Trophoblast cell (in vitro differentiated cells and primary cell): ENCODE measurements around the gene DENND1A.

ENCODE experiments used
- DNase-seq, 2 donors: peaks; one replicate each; pipeline ENCODE4 v3.0.0-alpha.2; 2016
- H2AFZ ChIP-seq: 2 replicates; pipeline ENCODE4 v1.6.1; 2013; ENCODE audit warnings: low read length, moderate library complexity, mild to moderate bottlenecking; ENCODE audit not compliant: insufficient read depth, poor library complexity
- H2AK5ac ChIP-seq: 2 replicates; pipeline ENCODE4 v1.6.1; 2013; ENCODE audit warnings: mild to moderate bottlenecking, low read length
- H2BK120ac ChIP-seq: 2 replicates; pipeline ENCODE4 v1.6.1; 2013; ENCODE audit warnings: low read length, mild to moderate bottlenecking, moderate library complexity; ENCODE audit not compliant: insufficient read depth, poor library complexity
- H2BK12ac ChIP-seq: 2 replicates; pipeline ENCODE4 v1.6.1; 2013; ENCODE audit warnings: mild to moderate bottlenecking, low read length, moderate library complexity
- H2BK5ac ChIP-seq: 2 replicates; pipeline ENCODE4 v1.6.1; 2013; ENCODE audit warnings: low read length, low read depth, moderate library complexity, mild to moderate bottlenecking; ENCODE audit not compliant: poor library complexity
- H3K14ac ChIP-seq: 2 replicates; pipeline ENCODE4 v1.6.1; 2013; ENCODE audit warnings: mild to moderate bottlenecking, low read length
- H3K18ac ChIP-seq: 2 replicates; pipeline ENCODE4 v1.6.1; 2013; ENCODE audit warnings: mild to moderate bottlenecking, low read length
- H3K23ac ChIP-seq: 2 replicates; pipeline ENCODE4 v1.6.1; 2013; ENCODE audit warnings: low read length
- H3K27ac ChIP-seq: 2 replicates; pipeline ENCODE4 v1.5.1; 2013; ENCODE audit warnings: low read depth, mild to moderate bottlenecking, inconsistent platforms, low read length, moderate library complexity
- H3K27me3 ChIP-seq: 2 replicates; pipeline ENCODE4 v1.6.1; 2013; ENCODE audit warnings: inconsistent platforms, mild to moderate bottlenecking, low read length, moderate library complexity; ENCODE audit not compliant: insufficient read depth
- H3K36me3 ChIP-seq, 2 experiments: 1 replicate in 1 of 2; 2 replicates in 1 of 2; pipeline ENCODE4 v1.6.1; 2013; ENCODE audit warnings: low read length in 2 of 2, mild to moderate bottlenecking in 2 of 2, moderate library complexity in 1 of 2; ENCODE audit not compliant: insufficient read depth in 2 of 2, control insufficient read depth in 1 of 2
- H3K4ac ChIP-seq: 2 replicates; pipeline ENCODE4 v1.6.1; 2013; ENCODE audit warnings: low read depth, mild to moderate bottlenecking, low read length, moderate library complexity
- H3K4me1 ChIP-seq, 2 experiments: 1 replicate in 1 of 2; 2 replicates in 1 of 2; pipeline ENCODE4 v1.6.1; 2013; ENCODE audit warnings: low read length in 2 of 2, mild to moderate bottlenecking in 2 of 2, moderate library complexity in 1 of 2; ENCODE audit not compliant: insufficient read depth in 2 of 2, control insufficient read depth in 1 of 2
- H3K4me2 ChIP-seq: 2 replicates; pipeline ENCODE4 v1.6.1; 2013; ENCODE audit warnings: inconsistent platforms, mild to moderate bottlenecking, low read length, moderate library complexity
- H3K4me3 ChIP-seq: 2 replicates; pipeline ENCODE4 v1.5.1; 2013; ENCODE audit warnings: mild to moderate bottlenecking, low read depth, low read length, inconsistent platforms
- H3K79me1 ChIP-seq: one replicate; pipeline ENCODE4 v1.6.1; 2013; ENCODE audit warnings: low read length
- H3K79me2 ChIP-seq: 2 replicates; pipeline ENCODE4 v1.6.1; 2013; ENCODE audit warnings: low read length, mild to moderate bottlenecking; ENCODE audit not compliant: control insufficient read depth, insufficient read depth, poor library complexity
- H3K9ac ChIP-seq: 2 replicates; pipeline ENCODE4 v1.6.1; 2013; ENCODE audit warnings: mild to moderate bottlenecking, low read length
- H3K9me3 ChIP-seq: 2 replicates; pipeline ENCODE4 v1.6.1; 2013; ENCODE audit warnings: low read depth, mild to moderate bottlenecking, control low read depth, inconsistent platforms, low read length; ENCODE audit not compliant: insufficient read depth
- H4K12ac ChIP-seq: 2 replicates; pipeline ENCODE4 v1.6.1; 2013; ENCODE audit warnings: low read depth, mild to moderate bottlenecking, low read length, moderate library complexity
- H4K8ac ChIP-seq: 2 replicates; pipeline ENCODE4 v1.6.1; 2013; ENCODE audit warnings: low read depth, mild to moderate bottlenecking, low read length, moderate library complexity
- H4K91ac ChIP-seq: one replicate; pipeline ENCODE4 v1.6.1; 2013; ENCODE audit warnings: low read depth, mild to moderate bottlenecking, low read length, moderate library complexity
- WGBS: extraction: QIAGEN DNeasy Blood & Tissue Kit; methylation state at CpG from one replicate; pipeline ENCODE4 v1.1.7; 2013; ENCODE audit warnings: missing lambda C conversion rate; ENCODE audit not compliant: insufficient read length, insufficient coverage; ENCODE audit errors: extremely low coverage; 5-methylcytosine and 5-hydroxymethylcytosine counted together

Gene DENND1A

DNA sequence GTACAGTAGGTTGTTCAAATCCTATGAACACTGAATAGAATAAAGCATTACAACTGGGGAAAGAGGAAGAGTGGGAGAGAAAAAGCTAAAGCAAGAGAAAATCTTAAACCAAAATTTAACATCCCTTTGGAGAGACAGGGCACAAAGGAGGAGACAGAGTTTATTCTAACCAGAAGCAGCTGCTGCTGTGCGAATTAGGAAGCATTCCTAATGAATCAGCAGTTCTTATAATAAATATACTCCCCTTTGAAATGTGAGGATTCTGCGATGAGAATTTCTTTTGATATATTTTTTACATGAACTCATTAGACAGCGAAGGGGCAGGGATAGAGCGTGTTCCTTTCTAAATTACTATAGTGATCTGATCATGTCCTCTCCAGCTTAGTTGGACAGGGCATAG, 233.4 kb downstream of the DENND1A start:
- H2AK5ac ChIP-seq = no peak overlapping the region
- no peak overlapping the region for H3K4me2 ChIP-seq
- H3K9ac ChIP-seq = no peak overlapping the region
- no peaks in the 10 kb centered on the region for H3K79me2 ChIP-seq
- no peak for DNase-seq
- H3K27ac ChIP-seq = no peak overlapping the region
- no peak overlapping the region for H4K12ac ChIP-seq
- H3K79me1 ChIP-seq = no peaks in the 10 kb centered on the region
- H3K23ac ChIP-seq = no peak overlapping the region
- no peak overlapping the region for H2BK5ac ChIP-seq
- H2AFZ ChIP-seq = no peak overlapping the region
- H3K4ac ChIP-seq = no peak overlapping the region
- no peak overlapping the region for H4K8ac ChIP-seq
- no peaks in the 10 kb centered on the region for H3K36me3 ChIP-seq
- no peak overlapping the region for H3K18ac ChIP-seq
- H3K4me1 ChIP-seq = no peaks in the 10 kb centered on the region
- WGBS = no CpG with 5 or more reads among the region's 4 CpGs
- H2BK12ac ChIP-seq = no peak overlapping the region
- no peaks in the 10 kb centered on the region for H3K27me3 ChIP-seq
- H3K9me3 ChIP-seq = peaks cover 2% of the 10 kb centered on the region
- H3K14ac ChIP-seq = no peak overlapping the region
- no peak overlapping the region for H3K4me3 ChIP-seq
- H4K91ac ChIP-seq = no peak overlapping the region
- no peak overlapping the region for H2BK120ac ChIP-seq

DNA sequence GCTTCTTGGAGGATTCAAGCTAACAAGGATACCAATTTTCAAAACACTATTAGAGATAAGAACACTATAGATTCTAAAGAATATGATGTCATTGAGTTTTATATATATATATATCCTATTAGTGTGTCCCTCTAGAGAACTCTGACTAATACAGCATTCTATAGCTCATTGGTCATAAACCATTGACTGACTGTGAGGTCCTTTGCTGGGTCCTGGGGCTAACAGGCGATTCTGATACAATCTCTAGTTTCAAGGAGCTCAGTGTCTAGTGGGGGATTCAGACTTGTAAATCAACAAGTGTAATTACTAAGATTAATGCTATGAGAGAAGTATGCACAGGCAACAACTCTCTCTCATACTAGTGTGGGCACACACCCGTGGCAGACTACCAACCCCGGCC, 234.5 kb downstream of the DENND1A start:
- no peak overlapping the region for H2BK12ac ChIP-seq
- no peak overlapping the region for H3K27ac ChIP-seq
- no peak overlapping the region for H3K18ac ChIP-seq
- no peak overlapping the region for H3K23ac ChIP-seq
- H4K12ac ChIP-seq = no peak overlapping the region
- WGBS = no CpG with 5 or more reads among the region's 3 CpGs
- H3K9me3 ChIP-seq = no peaks in the 10 kb centered on the region
- H3K27me3 ChIP-seq = no peaks in the 10 kb centered on the region
- H2AFZ ChIP-seq = no peak overlapping the region
- H3K14ac ChIP-seq = no peak overlapping the region
- no peaks in the 10 kb centered on the region for H3K79me2 ChIP-seq
- no peak overlapping the region for H4K8ac ChIP-seq
- H2AK5ac ChIP-seq = no peak overlapping the region
- no peak overlapping the region for H2BK120ac ChIP-seq
- H4K91ac ChIP-seq = no peak overlapping the region
- no peak overlapping the region for H3K4ac ChIP-seq
- H2BK5ac ChIP-seq = no peak overlapping the region
- no peaks in the 10 kb centered on the region for H3K79me1 ChIP-seq
- H3K36me3 ChIP-seq = no peaks in the 10 kb centered on the region
- H3K4me1 ChIP-seq = no peaks in the 10 kb centered on the region
- H3K4me2 ChIP-seq = no peak overlapping the region
- H3K4me3 ChIP-seq = no peak overlapping the region
- DNase-seq = no peak
- no peak overlapping the region for H3K9ac ChIP-seq

DNA sequence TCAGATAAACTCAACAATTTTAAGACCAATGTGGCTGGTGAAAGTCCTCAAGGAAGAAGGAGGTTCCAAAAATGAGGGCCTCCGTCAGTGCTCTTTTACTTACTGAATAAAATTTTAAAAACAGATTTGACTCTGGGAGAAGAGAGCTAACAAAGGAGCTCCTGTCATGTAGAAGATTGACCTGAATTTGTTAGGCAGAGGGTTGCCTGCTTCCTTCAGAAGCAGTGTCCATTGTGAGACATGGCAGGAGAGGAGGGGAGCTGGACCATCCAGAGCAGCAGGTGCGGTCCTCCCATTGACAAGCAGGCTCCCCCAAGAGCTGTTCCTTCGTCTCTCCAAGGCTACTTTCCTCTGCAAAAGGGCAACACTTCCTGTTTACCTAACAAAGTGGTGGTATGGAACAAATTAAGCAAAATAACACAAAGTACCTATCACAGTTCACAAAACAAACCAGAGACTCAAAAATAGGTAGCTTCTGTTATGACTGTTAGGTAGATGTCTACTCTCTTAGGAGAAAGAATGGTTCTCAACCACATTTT, 238.1 kb downstream of the DENND1A start:
- DNase-seq = no peak
- Histone ChIP-seq H3K79me1 (no peaks in the 10 kb centered on the region), H2BK120ac (no peak overlapping the region), H3K18ac (no peak overlapping the region), H3K27me3 (no peaks in the 10 kb centered on the region), H3K4me3 (no peak overlapping the region), H2AK5ac (no peak overlapping the region), H3K9ac (no peak overlapping the region), H4K8ac (no peak overlapping the region), H3K14ac (no peak overlapping the region), H3K36me3 (no peaks in the 10 kb centered on the region), H3K4me2 (no peak overlapping the region), H3K9me3 (no peaks in the 10 kb centered on the region), H3K79me2 (no peaks in the 10 kb centered on the region), H2BK12ac (no peak overlapping the region), H3K27ac (no peak overlapping the region), H2AFZ (no peak overlapping the region), H3K4me1 (no peaks in the 10 kb centered on the region), H3K4ac (no peak overlapping the region), H4K91ac (no peak overlapping the region), H2BK5ac (no peak overlapping the region), H4K12ac (no peak overlapping the region), H3K23ac (no peak overlapping the region)
- no CpG with 5 or more reads among the region's 3 CpGs for WGBS

DNA sequence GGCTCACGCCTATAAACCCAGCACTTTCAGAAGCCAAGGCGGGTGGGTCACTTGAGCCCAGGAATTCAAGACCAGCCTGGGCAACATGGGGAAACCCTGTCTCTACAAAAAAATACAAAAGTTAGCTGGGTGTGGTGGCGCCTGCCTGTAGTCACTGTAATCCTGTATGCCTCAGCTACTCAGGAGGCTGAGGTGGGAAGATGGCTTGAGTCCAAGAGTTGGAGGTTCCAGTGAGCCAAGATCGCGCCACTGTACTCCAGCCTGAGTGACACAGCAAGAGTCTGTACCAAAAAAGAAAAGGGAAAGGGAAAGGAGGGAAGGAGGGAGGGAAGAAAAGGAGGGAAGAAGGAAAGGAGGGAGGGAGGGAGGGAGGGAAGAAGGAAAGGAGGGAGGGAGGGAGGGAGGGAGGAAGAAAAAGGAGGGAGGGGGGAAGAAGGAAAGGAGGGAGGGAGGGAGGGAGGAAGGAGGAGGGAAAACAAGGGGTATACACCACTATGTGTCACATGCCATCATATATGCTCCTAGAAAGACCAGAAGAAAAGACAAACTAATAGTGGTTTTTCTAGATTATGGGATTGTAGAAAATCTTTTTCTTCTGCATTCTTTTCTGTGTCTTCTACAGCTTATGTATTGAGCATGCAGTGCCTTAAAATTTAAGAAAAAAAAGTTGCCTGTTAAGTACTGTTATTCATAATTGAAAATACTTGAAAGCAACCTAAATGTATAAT, 240.1 kb downstream of the DENND1A start:
- no peak overlapping the region for H4K91ac ChIP-seq
- H3K9me3 ChIP-seq = no peaks in the 10 kb centered on the region

More for the DNA sequence above, 240.1 kb downstream of the DENND1A start:
- Histone ChIP-seq H2BK120ac (no peak overlapping the region), H3K23ac (no peak overlapping the region), H2BK12ac (no peak overlapping the region), H3K27me3 (no peaks in the 10 kb centered on the region), H4K8ac (no peak overlapping the region), H3K79me2 (no peaks in the 10 kb centered on the region), H3K4me2 (no peak overlapping the region), H3K79me1 (no peaks in the 10 kb centered on the region), H3K9ac (no peak overlapping the region), H3K18ac (no peak overlapping the region), H2BK5ac (no peak overlapping the region), H3K4me3 (no peak overlapping the region), H3K27ac (no peak overlapping the region), H2AFZ (no peak overlapping the region), H3K4ac (no peak overlapping the region), H3K14ac (no peak overlapping the region), H2AK5ac (no peak overlapping the region), H3K36me3 (no peaks in the 10 kb centered on the region), H3K4me1 (no peaks in the 10 kb centered on the region), H4K12ac (no peak overlapping the region)
- WGBS = no CpG with 5 or more reads among the region's 5 CpGs
- DNase-seq = no peak
